A673 (cell line): ENCODE results near the gene CFAP46.

Source experiments
- CTCF ChIP-seq: fragments of 300-800, 200-600 bp; sonication (generic); conservative IDR thresholded peaks from 2 replicates; pipeline ENCODE4 v1.5.1; 2017; ENCODE audit warnings: low read depth, mild to moderate bottlenecking, antibody characterized with exemption, low read length, moderate library complexity, mixed read lengths
- EZH2 ChIP-seq: fragments of 200-600 bp; sonication (generic); IDR thresholded peaks from 2 replicates; pipeline ENCODE4 v1.6.1; 2017; ENCODE audit warnings: borderline replicate concordance, low read depth, mild to moderate bottlenecking, mixed read lengths, antibody characterized with exemption, low read length; ENCODE audit not compliant: poor library complexity, severe bottlenecking

DNA sequence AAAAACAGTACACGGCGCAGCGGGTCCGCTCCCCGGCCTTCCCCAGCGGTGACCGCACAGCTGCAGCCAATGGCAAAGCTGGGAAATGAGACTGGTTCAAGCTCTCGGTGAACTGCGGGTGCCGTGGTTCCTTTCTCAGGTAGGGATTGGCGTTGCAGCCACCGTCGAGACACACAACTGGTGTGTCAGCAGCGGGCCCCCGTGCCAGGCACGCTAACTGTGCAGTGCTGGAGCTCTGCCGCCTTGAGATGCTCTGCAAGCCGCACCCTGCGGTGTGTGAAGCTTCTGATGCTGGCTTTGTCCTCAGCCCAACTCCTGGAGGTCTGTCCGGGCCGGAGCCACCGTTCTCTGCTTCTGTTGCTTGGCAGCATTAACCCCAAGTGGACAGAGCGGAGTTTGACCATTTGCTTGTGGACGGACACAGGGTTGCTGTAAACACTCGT, 135.8 kb downstream of the CFAP46 start:
- TF ChIP-seq CTCF, result no peak
- no peak for TF ChIP-seq EZH2
